ENCODE results near the gene MBP.

The MBP gene

DNA sequence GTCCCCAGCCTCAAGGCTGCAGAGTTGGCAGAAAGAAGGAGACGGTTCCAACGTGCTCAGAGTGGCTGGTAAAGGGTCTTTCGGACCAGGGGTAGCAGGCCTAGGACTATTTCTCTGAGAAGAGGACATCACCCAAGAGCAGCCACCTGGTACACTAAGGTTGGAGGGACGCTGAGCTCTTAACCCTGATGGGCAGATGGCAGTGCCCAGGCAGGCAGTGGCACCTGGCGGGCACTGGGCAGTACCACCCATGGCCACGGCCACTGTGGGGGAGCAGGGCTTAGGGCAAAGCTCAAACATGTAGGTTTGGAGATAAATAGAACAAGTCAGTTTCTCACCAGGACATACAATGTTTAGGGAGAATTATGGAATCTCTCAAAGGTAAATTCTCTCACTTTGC is 53.5 kb downstream of the MBP start:
- DNase-seq: no peak

DNA sequence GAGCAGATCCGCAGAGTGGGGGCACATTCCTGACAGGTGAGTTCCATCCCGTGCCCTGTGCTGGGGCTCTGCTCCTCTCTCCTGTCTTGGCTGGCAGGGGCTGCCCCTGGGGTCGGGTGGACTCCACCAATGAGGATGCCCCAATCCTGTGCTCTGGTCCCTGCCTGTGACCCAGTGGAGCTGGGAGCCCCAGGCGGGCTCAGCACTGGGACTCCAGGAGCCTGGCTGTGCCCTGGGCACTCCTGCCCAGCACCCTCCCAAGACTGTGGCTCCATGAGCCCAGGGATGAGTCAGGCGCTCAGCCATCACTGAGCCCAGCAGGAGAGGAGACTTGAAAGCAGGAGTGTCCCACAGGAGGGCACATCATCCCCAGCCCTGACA is 53.9 kb downstream of the MBP start:
- DNase-seq: no peak

- no peak for DNase-seq
Observed at GRCh38 chr18:77077941-77078689, 54.5 kb downstream of the MBP start.

GRCh38 chr18:77077401-77077800 is 55.2 kb downstream of the MBP start:
- no peak for DNase-seq

DNA sequence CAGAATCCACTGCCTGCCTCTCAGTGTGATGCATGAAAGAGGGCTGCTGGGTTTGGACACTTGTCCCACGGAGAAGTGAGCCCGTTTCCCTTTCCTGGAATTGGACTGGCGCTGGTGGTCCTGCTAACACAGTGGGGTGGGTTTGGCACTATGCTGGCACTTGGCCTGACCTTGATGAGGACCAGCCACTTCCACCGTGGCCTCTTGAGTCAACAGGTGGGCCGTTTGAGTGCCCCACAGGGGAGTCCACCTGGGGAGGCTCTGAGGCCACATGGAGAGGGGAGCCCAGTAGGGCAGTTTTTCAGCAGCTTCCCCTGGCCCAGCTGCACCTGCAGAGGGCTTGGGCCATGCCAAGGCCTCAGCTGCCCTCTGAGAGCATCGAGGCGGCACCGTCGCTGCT is 56.5 kb downstream of the MBP start:
- DNase-seq: no peak

DNA sequence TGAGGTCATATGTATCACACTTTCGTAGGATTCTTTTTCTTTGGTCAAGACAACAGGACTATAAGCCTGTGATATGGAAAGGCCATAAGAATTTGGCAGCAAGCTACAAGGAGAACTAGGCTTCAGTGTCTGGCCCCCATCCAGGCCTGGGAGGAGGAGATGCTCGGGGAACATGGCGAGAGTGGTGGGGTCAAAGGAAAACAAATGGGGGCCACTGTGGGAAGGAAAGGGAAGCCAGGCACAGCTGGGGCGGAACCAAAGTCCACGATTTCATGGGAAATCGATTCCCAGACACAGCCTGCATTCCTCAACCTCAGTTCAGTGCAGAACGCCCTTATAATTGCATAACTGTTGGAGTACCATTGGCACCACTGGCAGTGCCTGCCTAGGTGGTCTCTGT is 58.2 kb downstream of the MBP start:
- DNase-seq: no peak

DNA sequence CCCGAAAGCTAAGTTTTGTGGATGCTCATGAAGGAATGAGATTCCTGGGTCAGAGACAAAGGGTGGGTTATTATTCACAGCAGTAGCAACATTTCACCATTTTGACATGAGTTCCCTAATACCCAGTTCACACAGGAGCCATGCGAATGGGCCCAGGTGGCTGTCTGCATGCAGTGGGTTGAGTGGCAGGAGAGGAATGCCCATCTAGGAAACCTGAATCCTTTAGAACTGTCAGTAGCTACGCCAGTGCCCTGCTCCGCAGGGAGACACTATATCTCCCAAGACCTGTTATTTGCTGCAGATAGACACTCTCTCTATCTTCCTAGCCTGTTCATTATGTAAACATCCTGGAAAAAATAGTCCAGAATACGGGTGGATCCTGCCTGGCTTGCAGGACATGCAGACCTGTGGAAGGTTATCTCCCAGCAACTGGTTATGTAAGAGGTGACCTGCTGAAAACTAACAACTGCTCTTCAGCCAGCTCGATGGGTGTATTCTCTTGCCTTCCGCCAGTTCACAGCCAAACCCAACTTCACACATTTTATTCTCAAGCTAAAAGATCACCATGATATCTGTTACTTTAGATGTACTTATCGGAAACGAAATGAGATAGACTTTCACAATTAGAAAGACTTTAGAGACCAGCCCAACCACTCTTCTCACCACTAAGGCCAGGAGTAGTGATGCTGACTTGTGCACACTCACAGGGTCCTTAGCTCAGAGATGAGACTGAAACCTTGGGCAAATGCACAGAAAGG is 59.1 kb downstream of the MBP start:
- no peak for DNase-seq

- DNase-seq: no peak
Observed at GRCh38 chr18:77072566-77072965, 60.0 kb downstream of the MBP start.

GRCh38 chr18:77071711-77072292 is 60.8 kb downstream of the MBP start:
- DNase-seq: no peak

DNA sequence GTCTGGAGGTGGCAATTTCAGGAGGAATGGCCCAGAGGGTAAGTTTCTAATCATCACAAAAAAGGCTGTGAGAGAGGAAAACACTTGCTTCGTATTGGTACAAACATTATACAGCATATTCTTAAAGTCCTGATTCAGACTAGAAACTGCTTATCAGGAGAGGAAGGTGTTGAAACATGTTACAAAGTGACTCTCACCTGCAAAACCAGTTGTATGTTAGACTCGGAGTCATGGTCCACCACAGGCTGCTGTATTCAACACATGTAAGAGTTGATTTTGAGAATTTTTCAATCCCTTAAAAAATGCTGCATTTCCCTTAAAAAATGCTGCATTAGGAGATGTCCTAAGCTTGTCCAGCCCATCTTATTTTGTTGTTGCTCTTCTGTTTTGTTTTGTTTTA is 61.5 kb downstream of the MBP start:
- no peak for DNase-seq

GRCh38 chr18:77070627-77071026 is 62.0 kb downstream of the MBP start:
- DNase-seq: no peak

- DNase-seq: no peak
Observed at GRCh38 chr18:77069931-77070330, 62.7 kb downstream of the MBP start.

GRCh38 chr18:77069482-77069881 is 63.1 kb downstream of the MBP start:
- no peak for DNase-seq

DNA sequence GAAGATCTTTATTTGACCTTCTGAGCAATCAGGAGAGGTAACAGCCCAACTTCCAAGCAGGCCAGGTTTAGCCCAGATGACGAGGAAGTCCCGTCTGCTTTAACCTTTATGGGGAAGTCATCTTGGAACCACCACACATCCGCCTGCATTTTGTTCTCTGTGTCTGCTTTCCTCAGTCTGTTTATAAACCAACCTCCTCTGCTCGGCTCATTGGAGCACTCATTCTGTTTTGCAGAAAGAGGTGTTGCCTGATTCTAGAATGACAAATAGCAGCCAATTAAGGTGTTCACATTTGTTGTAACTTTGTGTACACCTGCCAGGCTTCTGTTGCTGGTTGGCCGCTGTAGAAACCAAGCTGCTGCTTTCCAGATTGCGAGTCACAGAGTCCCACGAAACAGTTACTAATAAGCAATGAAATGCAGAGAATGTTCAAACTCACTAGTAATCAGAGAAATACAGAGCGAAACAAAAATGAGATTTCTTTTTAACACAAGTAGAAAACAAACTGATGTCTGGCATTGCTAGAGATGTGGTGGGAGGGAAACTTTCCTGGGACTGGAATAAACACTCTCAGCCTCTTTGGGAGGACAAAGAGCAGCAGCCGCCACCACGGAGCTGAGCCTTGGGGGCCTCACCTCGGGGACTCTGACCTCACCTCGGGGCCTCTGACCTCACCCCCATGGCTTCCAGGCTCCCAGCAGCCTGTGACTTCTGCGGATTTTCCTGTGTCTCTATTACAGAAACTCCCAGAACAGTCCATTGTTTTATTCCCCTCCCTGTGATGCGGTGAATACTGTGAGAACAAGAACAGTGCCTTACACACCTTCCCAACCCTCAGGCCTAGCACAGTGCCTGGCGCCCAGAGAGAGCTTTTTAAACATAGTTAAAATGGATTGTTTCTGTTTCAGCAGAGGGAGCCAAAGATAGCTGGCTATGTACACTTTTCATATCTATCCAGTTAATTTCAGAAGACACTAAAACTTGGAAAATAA is 64.0 kb downstream of the MBP start:
- no peak for DNase-seq

DNA sequence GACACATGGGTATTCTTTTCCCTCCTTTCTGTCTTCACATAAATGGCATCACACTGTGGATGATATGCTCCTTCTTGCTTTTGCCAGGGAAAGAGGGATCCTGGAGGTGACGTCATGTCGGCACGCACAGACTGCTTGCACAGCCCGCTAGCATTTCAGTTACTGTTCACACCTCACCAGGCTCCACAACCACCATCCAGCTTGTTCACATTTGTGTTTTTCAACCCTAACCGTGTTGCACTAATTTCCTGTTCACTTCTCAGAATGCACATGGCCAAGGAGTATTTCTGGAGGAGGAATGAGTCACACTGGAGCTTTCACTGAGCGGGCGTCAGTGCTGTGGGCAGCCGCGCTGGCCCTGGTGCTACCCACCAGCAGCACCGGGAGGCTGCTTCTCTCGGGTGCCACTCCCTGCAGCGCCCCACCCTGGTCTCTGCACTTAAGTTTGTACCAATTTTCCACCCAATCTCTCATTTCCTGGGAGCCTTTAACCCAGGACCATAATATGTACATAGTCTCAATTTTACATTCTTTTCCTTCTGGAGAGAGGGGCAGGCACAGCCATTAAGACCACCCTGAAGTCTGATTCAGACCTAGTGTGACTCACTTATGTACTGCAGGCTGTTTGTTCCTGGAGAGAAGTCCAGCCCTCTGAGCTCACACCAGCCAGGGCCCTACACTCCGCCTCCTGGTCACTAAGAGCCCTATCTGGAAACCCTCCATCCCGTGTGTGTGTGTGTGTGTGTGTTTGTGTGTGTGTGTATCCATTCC is 65.1 kb downstream of the MBP start:
- no peak for DNase-seq

GRCh38 chr18:77066689-77067088 is 65.9 kb downstream of the MBP start:
- no peak for DNase-seq

DNA sequence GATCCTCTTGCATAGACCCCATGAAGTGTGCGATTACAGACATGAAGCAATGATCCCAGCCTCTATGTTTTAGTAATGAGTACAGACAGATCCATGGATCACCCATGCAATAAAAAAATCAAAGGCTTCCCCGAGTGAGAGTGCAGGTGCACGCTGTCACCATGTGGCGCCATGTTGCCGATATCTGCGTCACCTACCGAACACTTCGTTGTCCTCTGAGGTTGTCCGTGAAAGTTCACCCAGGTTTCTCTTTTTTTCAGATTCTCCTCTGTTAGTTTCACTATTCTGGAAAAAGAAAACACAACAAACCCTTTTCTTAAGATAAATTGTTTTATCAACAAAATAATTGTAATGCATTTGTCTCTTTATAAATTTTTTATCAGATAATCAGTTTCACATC is 66.5 kb downstream of the MBP start:
- no peak for DNase-seq

DNA sequence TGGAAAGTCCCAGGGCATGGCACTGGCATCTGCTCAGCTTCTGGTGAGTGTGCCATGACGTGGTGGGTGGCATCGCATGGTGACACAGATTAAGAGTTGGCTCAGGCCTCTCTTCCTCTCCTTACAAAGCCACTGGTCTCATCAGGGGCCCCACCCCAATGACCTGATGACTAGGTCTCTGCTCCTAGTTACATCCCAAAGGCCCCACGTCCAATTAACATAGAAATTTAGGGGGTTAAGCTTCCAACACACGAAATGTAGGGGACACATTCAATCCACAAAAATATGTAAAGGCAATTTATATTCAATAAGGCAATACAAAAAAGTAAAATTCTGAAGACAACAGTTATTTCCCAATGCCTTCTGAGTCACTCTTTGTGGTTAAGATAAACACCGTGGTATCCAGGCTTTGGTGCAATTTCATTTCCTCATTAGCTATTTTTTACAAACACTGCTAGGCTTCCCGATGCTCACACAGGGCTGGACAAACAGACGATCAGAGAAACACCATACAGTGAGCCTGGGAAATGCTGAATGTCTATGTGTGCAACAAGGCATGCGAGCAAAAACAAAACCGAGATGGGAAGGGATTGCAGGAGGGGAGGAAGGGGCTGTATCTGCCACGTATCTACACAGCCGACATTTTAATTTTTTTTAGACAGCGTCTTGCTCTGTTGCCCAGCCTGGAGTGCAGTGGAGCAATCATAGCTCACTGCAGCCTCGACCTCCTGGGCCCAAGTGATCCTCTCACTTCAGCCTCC is 67.2 kb downstream of the MBP start:
- no peak for DNase-seq

DNA sequence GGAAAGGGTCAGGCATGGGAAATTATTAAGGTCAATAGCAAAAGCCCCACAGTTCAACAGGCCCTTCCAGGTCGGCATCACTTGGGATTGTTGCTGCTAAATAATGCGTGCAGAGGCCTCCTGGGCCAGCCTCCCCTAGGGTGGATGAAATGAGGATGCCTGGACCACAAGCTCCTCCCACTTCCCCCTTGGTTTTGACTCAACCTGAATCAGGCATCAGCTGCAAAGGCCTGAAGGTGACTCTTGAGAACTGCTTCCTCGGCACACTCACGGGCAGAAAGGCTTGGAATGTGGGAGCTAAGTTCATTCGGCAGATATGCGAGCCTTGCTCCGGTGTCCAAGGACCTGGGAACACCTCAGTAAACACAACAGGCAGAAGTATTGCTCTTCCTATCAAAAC is 69.3 kb downstream of the MBP start:
- DNase-seq: peak; percentile 21

DNA sequence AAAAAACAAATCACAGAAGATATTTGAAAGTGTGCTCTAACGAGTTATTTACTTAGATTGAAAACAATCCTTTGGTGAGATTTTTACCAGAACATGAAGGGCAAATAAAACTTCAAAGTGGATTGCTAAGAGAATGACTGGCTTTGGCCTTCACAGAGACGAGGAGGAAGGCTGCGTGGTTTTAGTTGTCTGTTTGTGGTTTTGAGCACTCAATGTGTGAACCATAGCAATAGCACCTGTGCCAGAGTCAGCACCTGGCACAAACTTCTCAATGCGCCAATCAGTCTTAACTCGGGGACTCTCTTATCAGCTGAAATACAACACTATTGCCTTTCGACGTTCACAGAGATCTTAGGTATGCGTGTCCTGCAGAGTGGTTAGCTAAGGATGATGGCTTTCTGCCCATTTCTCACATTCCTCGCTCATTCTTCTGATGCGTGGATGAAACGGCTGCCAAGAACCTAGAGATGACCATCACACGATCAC is 70.0 kb downstream of the MBP start:
- DNase-seq: no peak

DNA sequence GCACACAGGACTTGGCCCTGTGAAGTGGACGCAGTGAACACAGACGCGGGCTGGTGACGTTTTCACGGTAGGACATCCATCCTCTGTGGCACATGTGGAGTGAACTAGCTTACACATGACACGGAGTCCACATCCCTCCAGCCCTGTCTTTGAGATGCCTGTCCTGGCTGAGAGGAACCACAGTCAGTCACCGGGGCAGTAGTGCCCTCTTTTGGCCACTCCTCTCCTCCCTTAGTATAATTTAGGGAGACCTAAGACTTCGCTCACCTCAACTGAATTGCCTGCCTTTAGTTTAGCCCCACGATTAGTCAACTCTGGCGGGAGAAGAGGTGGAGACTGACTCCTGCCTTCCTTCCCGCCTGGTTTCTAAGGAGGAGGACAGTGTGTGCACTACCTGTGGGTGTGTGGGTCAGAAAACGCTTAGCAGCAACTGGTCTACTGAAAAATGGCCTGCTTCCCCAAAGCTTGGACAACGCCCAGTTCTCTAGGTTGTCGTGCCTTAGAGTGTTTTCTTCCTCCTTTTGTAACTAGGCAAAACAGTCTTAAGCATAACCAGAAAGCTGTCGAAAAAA is 70.6 kb downstream of the MBP start:
- DNase-seq: no peak
